Ramos (cell line): Measurements from ENCODE around the gene CCSER1.
"Not testable (repeated sequence)": the region's sequence is repeated elsewhere in the genome, so short reads cannot be mapped to it uniquely, and the experiment has no call there.

ENCODE experiments used
- in situ Hi-C: fragments of 300-500 bp; cut with MboI; formaldehyde crosslinking; loops from one replicate; pipeline ENCODE4 v1.14.3; 2022; ENCODE audit warnings: low sequenced_read_pairs; ENCODE audit not compliant: unreplicated experiment

The CCSER1 gene

DNA sequence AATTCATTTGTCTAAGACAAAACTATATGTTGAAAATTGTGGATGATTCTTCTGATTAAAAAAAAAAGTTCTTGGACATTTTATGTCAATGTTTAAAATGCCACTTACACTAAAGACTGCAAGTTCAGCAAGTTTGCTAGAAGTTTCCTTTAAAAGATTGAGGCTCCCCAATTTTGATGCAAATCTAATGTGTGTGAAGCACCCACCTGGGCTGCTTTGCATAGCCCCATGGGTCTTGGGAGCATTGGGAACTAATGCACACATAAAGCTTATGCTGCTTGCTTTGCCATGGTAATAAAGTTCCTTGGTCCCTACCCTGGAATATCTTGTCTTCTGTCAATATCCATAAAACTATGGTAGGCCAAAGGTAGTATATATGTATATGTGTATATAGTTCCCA, 1450.7 kb downstream of the CCSER1 start:
- in situ Hi-C loops, result no loop called here

DNA sequence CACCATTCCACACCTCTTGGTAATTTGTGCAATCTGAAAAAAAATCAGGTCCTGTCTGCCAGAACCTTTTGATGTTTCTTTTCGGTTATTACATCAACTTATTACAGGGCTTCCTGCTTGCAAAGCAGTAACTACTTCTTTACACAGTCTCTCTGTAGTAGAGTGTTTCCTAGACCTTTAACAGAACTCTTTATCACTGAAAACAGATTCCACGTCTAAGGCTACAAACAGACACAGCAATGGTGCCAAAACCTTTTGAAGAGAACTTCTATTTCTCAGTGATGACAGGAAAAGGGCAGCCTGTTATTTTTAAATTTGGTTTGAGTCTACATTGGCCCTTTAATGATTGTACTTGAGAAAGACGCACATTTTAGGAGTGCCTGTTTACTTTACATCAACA, 1463.1 kb downstream of the CCSER1 start:
- in situ Hi-C loops, result no loop called here

DNA sequence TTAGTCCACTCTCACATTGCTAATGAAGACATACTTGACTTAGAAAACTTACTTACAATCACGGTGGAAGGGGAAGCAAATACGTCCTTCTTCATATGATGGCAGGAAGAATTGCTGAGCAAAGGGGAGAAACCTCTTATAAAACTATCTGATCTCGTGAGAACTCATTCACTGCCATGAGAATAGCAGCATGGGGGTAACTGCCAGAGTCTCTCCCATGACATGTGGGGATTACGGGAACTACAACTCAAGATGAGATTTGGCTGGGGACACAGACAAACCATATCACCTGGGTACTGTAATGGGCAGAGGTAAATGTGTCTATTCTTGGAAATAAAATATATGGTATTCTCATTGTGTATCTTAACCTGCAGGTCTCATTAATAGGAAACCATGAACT, 1464.9 kb downstream of the CCSER1 start:
- in situ Hi-C loops, result no loop called here

DNA sequence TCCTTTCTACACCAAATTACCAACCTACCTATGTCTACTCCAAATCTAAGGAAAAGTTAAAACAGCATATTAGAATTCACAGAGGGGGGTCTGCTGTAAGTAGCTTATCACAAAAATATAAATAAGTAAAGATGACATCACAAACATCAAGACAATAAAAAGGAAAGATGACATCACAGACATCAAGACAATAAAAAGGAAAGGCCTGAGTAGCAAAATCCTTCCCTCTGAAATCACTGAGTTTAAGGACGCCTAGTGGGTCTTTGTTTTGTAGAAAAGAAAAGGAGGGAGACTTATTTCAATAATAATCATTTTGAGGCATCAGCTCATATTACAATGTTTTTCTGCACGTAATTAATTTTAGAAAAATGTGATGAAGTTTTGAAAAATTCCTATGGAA, 1469.5 kb downstream of the CCSER1 start:
- in situ Hi-C loops, result no loop called here

DNA sequence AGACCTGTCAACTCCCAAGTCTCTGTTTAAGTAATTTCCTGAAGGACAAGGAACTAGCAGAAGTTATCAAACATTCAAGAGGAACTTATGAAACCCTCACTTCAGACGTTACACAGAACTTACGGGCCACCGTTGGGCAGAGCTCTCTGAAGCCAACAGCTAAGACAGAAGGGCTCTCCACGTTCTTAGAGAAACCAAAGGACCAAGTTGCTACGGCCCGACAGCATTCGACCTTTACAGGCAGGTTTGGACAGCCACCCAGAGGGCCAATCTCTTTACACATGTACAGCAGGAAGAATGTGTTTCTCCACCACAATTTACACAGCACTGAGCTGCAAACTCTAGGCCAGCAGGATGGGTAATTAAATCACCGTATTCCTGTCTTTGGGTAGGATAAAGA, 1471.5 kb downstream of the CCSER1 start:
- in situ Hi-C loops, result no loop called here

DNA sequence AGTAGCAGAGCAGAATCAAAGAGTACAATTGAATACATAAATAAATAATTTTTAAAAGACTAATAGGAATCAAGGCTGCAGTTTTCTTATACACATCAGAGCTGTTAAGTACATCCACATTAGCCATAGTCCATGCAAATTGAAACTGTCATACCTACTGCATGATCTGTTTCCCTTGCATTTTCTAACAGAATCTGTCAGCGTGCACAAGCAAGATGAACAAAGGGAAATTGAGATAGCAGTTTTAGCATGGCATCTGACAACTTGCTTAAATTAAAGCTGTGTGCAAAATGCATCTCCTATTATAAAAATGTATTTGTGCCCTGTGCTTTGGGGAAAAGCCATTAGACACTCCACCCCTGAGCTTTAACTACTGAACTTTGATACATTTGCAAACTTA, 1473.1 kb downstream of the CCSER1 start:
- in situ Hi-C loops, result no loop called here

DNA sequence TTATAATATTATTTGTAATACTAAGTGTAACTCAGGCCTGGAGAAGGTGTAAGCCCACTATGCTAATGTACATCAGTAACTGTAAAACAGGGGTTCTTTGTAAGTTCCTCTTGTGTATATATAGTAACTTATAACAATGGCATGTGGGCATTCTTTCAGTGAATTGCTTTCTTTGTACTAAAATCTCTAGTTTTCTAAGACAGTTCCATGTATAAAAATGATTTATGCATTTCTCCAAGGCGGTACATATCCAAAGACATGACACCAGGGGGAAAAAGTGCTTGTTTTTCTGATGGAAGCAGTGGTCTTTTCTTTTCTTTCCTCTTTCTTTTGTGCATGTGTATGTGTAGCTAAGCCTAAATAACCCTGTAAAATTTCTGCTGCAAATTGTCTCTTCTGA, 1474.2 kb downstream of the CCSER1 start:
- in situ Hi-C loops, result no loop called here

DNA sequence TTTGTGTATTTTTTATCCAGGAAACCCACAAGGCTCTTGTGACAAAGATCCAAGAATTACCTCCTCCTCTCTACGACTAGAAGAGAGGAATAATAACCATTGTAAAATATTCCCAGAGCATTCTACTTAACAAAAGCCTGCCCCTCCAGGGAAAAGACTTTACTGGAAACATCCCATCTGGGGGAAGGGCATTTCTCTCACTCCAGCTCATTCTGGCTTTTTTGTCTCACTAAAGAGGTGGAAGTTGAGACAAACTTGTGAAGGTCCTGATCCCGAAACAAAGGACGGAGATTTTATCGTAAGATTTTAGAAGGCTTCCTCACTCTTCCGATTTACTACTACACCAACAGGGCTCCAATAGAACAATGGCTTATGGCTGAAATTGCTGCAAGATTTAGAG, 1484.6 kb downstream of the CCSER1 start:
- in situ Hi-C loops, result no loop called here

DNA sequence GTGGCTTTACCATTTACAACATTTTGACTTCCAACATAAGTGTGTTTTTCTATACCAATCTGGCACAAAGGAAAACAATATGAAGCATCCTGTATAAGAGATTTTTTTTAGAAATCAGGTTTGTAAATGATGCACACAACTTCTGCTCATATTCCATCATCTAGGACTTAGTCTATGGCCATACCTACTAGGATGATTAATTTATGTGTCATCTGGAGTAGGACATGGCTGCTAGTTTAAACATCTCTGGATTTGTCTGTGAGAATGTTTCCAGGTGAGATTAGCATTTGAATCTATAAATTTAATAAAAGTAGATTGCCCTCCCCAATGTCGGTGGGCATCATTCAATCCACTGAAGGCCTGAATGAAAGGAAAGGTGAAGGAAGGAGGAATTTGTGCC, 1493.8 kb downstream of the CCSER1 start:
- in situ Hi-C loops, result no loop called here

DNA sequence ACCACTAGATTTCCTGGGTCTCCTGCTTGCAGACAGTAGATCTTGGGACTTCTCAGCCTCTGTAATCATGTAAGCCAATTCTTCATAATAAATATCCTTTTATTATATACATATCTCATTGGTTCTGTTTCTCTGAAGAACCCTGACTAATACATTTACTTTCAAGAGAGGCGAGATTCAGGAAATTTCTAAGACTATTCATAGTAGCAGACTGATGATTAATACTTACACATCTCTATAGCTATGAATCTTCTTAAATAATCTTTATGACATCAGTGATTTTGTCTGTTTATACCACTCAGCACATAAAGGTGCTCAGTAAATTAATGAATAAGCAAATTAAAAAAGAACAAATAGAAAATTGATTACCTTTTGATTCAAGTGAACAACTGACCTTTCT, 1494.3 kb downstream of the CCSER1 start:
- in situ Hi-C loops, result no loop called here

DNA sequence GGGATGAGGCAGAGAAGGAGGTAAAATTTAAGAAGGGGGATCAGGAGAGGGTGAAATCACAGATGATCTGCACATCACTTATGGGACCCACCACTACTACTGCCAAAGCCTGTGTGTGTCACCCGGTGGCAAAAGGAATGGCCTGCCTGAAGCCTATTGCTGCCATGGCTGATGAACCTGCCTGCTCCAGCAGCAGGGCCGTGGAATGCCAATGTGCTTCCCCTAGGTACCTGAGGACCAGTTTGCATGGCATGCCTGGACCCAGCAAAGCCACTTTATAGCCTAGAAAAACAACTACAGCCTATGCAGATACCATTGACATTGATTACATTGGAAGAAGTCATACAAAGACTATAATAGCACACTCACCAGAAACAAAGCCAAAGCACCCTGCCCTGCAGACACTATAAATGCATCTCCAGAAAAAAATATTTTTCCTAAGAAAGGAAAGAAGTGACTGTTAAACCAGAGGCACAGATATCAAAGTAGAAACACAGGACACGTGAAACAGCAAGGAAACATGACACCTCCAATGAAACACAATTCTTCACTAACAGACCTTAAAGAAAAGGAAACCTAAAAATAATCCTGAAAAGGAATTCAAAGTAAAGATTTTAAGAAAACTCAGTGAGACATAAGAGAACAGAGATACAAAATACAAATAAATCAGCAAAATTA, 1495.9 kb downstream of the CCSER1 start:
- in situ Hi-C loops, result no loop called here

DNA sequence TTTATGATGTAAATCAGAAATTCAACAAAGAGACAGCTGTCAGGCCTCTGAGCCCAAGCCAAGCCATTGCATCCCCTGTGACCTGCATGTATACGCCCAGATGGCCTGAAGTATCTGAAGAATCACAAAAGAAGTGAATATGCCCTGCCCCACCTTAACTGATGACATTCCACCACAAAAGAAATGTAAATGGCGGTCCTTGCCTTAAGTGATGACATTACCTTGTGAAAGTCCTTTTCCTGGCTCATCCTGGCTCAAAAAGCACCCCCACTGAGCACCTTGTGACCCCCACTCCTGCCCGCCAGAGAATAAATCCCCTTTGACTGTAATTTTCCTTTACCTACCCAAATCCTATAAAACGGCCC, 1496.4 kb downstream of the CCSER1 start:
- in situ Hi-C loops, result not testable (repeated sequence)

DNA sequence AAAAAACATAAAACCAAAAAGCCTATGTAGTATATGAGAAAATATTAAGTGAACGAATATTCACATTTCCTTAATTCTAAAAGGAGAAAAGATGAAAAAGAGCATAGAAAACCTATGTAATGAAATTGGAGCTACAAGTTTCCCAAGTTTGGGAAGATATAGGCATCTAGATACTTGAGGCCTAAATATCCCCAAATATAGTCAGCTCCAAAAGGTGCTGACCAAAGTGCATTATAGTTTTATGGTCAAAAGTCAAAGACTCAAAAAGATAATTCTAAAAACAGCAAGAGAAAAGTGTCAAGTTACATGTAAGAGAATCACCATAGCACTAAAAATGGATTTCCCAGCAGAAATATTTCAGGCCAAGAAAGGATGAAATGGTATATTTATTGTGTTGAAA, 1502.9 kb downstream of the CCSER1 start:
- in situ Hi-C loops, result no loop called here

DNA sequence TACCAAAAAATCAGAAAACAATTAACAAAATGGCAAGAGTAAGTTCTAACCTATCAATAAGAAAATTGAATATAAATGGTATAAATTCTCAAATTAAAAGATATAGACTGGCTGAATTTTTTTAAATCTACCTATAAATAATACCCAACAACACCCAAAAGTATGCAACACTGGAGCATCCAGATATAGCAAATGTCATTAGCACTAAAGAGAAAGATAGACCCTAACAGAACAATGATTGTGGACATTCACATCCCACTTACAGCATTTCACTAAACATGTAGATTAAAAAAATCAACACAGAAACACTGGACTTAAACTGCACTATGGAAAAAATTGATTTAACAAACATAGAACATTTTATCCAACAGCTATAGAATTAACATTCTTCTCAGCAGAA, 1503.6 kb downstream of the CCSER1 start:
- in situ Hi-C loops, result no loop called here

DNA sequence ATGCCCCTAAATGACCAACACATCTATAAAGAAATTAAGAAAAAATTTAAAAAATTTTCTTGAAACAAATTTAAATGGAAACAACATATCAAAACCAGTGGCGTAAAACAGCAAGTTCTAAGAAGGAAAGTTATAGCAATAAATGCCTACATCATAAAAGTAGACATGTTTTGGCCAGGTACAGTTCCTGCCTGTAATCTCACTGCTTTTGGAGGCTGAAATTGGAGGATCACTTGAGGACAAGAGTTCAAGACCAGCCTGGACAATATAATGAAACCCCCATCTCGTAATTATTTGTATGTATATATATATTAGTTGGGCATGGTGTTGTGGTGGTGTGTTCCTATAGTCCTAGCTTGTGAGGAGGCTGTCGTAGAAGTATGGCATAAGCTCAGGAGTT, 1504.1 kb downstream of the CCSER1 start:
- in situ Hi-C loops, result no loop called here

DNA sequence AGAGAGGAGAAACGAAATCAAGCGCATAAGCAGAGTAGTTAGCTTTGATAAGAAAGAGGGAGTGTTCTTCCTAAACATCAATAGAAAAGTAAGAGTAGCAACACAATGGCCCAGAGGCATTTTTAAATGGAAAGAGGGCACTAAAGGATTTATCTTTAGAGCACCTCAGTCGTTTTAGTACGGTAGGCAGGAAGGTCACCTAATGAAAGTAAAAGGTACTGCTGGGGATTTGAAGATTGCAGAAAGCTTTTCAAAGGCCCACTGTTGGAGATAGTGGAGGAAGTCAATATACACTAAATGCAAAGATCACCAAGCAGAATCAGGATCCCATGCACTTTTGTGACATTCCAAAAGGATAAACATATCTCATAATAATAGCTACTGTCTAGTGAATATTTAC, 1508.9 kb downstream of the CCSER1 start:
- in situ Hi-C loops, result no loop called here
